HG03097 (cell line): ENCODE results near the gene DICER1.
"Not testable (repeated sequence)": the region's sequence is repeated elsewhere in the genome, so short reads cannot be mapped to it uniquely, and the experiment has no call there.

ENCODE experiments used
- ATAC-seq: cut with Tn5 transposase; IDR thresholded peaks from one replicate; pipeline ENCODE4 v1.9.1; 2021; ENCODE audit not compliant: unreplicated experiment, low FRiP score

DICER1 gene, protein sequence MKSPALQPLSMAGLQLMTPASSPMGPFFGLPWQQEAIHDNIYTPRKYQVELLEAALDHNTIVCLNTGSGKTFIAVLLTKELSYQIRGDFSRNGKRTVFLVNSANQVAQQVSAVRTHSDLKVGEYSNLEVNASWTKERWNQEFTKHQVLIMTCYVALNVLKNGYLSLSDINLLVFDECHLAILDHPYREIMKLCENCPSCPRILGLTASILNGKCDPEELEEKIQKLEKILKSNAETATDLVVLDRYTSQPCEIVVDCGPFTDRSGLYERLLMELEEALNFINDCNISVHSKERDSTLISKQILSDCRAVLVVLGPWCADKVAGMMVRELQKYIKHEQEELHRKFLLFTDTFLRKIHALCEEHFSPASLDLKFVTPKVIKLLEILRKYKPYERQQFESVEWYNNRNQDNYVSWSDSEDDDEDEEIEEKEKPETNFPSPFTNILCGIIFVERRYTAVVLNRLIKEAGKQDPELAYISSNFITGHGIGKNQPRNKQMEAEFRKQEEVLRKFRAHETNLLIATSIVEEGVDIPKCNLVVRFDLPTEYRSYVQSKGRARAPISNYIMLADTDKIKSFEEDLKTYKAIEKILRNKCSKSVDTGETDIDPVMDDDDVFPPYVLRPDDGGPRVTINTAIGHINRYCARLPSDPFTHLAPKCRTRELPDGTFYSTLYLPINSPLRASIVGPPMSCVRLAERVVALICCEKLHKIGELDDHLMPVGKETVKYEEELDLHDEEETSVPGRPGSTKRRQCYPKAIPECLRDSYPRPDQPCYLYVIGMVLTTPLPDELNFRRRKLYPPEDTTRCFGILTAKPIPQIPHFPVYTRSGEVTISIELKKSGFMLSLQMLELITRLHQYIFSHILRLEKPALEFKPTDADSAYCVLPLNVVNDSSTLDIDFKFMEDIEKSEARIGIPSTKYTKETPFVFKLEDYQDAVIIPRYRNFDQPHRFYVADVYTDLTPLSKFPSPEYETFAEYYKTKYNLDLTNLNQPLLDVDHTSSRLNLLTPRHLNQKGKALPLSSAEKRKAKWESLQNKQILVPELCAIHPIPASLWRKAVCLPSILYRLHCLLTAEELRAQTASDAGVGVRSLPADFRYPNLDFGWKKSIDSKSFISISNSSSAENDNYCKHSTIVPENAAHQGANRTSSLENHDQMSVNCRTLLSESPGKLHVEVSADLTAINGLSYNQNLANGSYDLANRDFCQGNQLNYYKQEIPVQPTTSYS (N-terminal part only)

DNA sequence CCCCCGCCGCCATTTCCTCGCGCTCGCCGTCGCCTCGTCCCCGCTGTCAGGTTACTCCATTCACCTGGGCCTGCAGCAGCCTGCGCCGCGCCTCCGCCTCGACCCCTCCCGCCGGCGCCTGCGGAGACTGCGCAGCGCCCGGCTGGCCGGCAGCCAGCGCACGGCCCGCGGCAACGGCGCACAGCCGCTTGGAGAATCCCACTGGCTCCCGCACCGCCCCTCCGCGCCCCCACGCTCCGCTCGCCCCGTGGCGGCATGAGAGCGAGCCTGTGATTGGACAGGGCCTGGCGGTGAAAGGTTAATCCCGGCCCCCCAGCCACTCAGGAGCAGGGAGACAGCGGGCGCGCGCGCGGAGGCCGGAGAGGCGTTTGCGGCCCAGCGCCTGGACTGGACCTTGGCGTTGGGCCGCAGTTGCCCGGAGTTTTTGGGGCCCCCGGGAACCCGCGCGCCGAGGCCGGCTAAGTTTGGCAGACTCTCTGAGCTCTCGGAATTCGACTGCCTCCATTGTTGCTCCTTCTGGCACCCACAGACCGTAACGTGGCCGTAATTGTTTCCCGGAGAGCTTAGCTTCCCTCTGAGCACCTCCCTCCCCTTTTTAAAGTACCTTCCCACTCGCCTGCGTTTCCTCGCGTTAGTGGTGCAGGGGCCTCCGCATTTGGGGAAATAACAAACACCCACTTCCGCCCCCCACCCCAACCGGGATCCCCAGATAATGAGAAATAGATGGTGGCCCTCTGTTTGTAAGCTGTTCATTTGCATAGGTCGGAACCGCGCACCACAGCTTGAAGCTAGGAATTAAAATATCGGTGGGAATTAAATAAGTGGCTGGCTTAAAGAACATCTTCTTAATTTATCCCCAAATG is at the start of gene DICER1:
Gene DICER1, minus strand, starts transcription at position 203 of the 863 bp plus-strand sequence. CDS start 24,071 bp downstream, outside the sequence.
- peak; percentile 73 for ATAC-seq

DNA sequence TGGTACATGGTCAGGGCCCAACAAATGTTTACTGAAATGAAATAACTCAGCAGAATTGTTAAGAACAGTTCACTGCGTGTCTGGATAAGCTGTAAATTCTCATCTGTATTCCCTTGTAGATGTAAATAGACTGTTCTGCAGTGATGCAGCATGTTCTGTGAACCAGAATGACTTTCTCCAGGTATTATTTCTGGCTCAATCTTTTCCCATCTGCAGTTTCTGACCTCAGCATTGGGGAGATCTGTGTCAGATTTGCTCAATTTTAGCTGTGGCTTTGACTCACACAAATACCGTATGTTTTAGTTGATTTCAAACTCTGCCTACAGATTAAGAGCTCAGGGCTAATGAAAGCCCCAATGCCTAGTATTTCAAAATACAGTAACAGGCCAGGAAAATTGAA is 49.2 kb upstream of the DICER1 start:
- no peak for ATAC-seq

DNA sequence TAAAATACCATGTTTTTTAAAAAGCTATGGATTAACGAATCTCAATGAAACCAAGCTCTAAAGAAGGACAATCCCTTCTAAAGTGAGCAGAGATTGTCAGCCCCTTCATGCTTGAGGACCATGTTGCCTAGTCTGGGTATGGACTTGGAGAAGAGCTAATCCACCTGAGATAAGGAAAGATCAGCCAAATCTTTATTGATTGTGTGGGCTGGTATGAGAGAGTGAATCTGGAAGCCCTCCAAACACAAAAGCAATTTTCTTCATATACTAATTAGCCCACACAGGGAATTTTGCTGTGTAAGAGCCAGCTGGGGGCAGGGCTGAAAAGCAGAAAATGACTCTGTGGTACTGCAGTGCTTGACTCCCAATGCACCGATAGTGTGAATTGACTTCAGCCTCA is 47.4 kb upstream of the DICER1 start:
- ATAC-seq = no peak

DNA sequence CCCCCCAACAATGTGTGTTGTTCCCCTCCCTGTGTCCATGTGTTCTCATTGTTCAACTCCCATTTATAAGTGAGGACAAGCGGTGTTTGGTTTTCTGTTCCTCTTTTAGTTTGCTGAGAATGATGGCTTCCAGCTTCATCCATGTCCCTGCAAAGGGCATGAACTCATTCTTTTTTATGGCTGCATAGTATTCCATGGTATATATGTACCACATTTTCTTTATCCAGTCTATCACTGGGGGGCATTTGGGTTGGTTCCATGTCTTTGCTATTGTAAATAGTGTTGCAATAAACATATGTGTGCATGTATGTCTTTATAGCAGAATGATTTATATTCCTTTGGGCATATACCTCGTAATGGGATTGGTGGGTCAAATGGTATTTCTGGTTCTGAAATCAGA is 44.4 kb upstream of the DICER1 start:
- ATAC-seq = not testable (repeated sequence)

DNA sequence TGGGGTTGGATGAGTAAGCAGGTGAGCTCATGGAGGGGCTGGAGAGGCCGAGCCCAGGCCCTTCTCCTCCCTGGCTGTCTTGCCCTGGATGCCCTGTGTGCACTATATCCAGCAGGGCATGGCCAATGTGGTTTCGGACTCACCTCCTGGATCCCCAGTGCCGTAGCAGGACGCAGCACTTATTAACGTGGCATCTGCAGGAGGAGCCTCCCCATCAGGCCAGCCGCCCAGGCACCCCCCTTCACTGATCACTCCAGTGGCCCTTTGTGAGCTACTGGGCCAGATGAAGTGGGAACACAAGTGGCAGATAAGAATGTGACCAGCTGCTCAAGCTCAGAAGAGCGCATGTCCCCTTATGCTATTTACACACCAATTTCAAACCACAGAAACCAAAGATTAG is 43.1 kb upstream of the DICER1 start:
- no peak for ATAC-seq

DNA sequence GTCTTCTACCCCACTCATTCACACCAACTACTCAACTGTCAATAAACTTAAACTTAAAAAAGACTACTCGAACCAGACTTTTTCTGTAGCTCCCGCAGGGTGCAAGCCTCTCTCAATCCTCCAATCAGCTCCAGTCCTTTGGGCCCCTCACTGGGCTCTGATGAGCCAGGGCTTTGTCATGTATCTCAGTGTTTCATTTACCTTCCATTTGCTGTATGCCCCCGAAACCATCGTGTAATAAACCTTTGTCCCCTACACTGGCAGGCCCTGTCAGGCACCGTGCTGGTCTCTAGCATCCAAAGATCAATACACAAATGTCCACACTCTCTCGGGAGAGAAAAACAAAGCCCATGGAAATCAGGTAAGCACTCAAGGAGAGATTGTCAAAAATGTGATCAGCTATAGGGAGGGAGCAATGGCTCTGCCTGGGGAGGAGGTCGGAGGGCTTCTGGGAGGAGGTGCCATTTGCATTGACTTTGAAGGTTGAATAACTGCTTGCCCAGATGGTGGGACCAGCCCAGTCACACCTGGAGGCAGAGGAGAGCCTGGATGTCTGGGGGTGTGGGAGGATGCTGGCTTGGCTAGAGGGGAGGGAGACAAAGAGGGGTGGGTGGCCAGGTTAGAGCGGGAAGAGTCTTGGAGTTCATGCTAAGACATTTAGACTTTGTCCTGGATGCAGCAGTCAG is 42.1 kb upstream of the DICER1 start:
- ATAC-seq = no peak

DNA sequence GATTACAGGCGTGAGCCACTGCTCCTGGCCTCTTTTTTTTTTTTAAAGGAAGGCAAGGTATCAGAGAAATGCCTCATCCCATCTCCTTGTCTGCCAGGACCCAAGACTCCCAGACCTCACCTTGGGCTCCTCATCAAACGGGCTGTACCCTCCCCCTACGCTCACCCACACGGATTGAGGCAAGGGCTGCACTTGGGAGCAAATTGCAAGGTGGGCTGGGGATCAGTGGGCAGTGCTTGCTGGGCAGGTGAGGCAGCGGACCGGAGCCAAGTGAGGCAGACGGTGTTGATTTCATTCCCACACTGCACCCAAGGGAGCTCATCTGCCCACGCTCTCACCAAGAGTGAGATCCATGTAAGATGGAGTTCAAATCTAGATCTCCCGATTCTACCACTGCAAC is 41.0 kb upstream of the DICER1 start:
- no peak for ATAC-seq

DNA sequence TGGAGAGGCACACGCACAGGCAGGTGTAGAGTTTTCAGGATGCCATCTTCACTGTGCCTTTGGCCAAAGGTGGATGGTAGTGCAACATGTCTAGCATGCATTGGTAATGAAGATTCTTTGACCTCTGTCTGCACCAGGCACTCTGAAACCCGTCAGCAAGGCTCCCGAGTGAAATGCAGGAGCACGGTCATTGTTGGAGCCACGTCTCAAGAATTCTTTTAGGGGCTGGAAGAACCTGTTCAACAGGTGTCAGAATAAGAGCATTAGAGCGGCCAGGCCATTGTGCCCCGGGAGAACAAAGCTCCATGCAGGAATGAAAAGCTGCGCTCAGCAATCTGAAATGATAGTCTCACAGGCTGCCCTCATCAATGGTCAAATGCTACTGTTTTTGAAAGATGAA is 40.2 kb upstream of the DICER1 start:
- ATAC-seq = no peak

DNA sequence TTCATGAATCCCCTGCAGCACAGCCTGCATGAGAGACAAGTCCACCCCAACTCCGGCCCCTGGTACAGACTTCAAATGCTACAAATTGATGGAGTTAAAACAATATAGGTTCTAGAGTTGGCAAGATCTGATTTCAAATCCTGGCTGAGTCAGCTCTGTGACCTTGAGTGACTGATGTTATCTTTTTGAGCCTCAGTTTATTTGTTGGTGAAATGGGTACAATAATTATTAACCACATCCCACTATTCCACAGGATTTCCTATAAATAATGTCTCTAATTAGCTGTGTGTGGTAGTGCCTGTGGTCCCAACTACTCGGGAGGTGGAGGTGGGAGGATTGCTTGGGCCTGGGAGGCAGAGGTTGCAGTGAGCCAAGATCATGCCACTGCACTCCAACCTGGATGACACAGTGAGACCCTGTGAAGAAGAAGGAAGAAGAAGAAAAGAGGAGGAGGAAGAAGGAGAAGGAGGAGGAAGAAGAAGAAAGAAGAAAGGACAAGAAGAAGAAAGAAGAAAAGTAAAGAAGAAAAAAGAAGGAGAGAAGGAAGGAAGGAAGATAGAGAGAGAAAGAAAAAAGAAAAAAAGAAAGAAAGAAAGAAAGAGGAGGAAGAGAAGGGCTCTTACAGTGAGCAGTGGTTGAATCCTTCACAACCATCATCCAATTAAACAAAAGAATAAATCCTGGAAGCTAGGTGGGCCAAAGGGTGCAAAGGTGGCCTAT is 39.7 kb upstream of the DICER1 start:
- ATAC-seq = no peak

DNA sequence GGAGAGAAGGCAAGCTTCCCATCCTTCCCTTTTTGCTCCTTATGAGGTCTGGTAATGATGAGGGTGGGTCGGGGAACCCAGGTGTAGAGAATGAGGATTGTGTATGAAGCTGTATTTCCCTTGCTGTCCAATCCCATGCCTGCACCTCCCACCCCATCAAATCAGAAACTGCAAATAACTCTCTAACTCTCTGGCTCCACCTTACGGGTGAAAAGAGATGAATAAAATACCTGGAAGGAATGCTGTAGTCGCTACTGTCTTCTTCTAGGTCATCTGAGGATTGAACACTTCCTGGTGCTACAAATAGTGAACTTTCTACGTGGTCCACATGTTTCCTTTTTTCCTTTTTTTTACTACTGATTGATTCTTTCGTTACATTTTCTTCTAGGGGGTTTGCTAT is 38.9 kb upstream of the DICER1 start:
- no peak for ATAC-seq

DNA sequence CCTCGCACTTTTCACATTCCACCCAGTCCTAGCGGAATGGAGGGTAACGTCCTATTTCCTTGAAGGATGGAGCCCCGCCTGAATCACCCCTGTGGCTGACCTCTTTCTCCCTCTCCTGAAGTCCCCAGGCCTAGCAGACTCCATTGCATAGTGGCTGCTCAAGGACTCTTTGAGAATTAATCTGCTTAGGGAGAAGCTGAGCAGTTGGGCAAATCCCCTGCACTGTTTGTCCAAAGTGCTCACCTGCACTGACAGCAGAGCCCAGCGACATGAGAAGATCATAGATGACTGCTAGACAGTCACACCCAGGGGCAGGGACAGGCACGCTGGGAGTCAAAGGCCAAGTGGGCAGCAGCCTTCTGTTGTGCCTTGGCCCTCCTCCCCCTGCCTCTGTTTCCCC is 37.7 kb upstream of the DICER1 start:
- no peak for ATAC-seq

DNA sequence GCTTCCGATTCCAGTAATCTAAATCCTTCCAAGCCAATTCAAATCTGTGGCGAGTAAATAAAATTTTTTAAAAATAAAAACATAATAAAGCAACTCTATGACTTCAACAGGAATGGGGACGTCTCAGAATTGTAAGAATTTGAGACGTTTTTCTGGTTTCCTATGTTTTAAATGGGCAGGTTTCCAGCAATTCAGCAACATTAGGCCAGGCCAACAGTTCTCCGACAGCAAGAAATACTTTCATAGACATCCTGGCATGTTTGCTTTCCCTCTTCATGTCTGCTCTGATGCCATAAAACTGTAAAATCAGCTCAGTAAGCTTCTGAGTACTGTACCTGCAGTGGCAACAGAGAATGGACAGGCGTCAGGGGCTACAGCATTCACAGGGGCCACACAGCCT is 35.8 kb upstream of the DICER1 start:
- no peak for ATAC-seq

DNA sequence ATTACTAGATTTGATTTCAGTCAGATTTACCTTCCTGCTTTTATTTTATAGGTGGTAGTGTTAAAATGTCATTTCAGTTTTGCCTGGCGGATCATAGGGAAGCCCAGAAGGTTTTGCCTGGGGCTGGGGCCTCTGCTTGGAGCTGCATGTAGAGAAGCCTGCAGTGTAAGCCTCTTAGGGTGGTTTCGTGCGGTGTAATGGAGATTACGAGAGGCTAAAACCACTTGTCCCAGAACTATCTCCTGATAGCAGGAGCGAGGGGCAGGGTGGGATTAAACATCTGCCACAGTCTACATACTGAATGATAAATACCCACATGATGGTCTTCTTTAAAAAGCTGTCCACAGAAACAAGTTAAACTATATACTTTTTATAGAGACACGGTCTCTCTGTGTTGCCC is 35.0 kb upstream of the DICER1 start:
- ATAC-seq = no peak

DNA sequence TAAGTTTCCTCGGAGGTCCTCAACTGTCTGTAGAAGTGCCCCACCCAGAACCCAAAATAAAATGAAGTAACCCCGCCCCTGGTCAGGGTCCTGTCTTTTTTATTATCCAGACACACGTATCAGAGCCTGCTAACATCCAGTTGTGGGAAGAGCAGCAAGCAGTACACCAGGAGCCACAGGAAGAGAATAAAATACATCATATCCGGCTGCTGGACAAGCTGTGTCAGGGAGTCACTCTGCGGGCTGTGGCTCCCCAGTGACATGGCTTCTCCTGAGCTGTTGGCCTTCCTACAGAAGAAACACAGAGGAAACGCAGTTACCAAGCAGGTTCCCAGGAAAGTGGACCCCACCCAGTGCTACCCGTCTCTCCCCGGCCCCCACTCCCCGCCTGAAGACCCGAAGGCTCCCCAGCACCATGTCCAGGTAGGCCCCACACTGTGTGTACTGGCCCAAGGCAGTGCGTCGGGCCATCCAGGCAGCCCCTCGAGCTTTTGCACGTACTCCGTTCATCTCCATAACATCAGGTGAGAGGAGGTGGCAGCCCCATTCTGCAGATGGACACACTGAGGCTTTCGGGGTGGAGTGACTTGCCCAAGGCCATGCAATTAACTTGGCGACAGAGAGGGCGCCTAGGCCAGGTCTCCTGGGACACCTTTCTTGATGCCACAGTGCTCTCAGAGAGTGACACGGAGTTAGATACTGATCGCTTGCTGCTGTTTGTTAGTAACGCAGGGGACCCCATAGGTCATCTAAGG is 34.3 kb upstream of the DICER1 start:
- ATAC-seq = no peak

DNA sequence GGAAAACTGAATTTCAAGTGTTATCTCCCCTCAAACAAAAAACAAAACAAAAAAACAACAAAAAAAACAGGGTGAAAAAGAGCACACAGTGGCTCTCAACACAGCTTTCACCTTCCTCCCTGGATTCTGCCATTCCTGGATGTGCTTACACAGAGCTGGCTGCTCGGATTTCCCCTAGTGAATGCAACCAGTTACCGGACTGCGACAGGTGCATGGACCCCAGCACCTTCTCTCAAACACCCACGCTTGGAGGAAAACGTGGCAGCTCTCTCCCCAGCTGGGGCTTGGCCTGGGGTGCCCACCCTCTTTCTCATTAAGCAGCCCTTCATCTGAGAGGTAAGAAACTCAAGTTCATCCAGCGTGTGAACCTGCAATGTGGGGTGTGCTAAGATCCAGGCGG is 33.5 kb upstream of the DICER1 start:
- no peak for ATAC-seq

DNA sequence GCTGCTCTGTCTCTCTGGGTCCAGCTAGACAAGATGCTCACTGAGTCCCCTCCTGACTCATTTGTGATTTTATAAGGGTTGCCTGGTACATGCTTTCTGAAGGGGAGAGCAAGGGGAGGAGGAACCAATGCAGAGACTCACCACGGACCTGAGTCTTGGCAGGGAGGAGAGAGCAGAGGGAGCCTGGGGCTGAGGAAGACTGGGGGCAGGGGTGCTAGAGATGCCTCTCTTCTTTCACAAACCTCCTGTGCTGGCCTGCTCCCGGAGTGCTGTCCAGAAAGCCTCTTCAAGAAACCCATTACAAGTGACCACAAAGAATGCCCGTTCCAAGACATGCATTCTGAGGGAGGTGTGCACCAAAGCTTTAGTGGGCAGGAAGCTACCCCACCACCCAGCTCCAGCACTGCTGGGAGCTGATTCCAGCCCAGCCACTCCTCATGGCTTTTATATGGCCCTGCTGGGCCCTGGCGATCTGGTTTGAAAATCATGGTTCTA is 33.1 kb upstream of the DICER1 start:
- no peak for ATAC-seq

DNA sequence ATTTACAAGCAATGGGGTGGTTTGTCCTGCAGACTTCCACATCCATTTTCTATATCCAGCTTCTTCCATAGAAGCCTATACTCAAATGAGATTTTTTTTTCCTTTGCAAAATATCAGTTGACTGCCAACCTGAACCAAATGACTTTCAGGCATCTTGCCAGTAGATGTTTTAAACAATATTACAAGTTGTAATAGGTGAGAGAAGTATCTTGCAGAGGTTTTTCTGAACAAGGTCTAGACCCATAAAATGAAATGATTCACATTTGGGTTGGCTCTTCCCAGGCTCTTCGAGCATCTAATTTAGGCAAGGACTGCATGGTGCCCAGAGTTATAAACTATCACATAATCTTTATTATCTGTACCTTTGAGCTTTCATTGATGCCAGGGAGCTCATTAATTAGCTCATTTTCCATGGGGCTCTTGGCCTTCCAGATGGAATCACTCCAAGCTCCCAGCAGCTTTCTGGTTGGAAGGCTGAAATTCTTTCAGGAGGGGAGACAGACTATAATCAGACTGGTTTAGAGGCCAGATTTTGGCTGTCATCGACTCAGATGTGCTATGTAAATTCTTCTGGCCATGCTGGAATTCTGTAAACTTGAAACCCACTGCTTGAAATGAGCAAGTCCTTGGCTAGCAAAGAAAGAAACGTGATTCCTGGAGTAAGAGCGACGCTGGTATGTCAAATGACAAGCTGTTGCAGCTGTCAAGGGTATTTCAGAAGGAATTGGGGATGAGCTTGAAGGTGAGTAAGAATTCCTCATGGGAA is 32.2 kb upstream of the DICER1 start:
- ATAC-seq = no peak
